NCI-H524 (cell line): Measurements from ENCODE around the gene LRRIQ4.
A peak's percentile ranks its signal among the peaks of the same experiment; 100 is the strongest.

Experiments
- DNase-seq, 2 experiments: peaks; one replicate each; lab custom pipeline; 2025; lab: John Stamatoyannopoulos, UW

Gene LRRIQ4

DNA sequence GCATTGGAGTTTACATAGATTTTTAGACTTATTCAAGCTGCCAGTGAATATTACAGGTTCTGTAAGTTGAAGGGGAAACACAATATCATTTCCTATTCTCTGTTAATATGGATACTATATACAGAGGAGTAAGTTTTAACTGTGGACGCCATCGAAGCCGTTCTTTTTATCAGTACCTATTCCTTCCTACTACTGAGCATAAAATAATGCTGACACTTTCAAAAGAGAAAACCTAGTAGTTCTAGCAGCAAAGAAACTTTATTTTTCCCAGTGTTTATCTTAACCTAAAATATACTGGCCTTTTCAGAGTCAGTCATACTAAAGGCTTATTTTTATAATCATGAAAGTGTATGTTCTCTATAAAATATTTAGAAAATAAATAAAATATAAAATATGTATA, 42.8 kb downstream of the LRRIQ4 start:
- no peak for DNase-seq

DNA sequence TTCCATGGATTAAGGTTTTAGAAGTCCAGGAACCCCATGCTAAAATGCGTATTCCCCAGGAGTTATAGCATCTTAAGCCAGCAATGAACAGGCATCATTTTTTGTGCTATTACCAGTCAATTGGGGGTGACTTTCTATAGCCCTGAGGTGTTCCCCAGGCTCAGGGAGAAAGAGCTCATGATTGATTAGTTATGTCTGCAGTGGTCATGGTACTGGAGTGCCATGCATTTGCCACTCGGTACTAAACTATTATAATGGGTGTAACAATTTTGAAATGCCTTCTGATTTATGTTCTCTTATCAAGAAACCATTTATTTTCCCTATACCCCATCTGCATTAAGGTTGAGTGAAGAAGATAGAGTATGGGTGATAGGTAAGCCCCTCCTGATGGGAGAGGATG, 45.1 kb downstream of the LRRIQ4 start:
- DNase-seq: no peak

DNA sequence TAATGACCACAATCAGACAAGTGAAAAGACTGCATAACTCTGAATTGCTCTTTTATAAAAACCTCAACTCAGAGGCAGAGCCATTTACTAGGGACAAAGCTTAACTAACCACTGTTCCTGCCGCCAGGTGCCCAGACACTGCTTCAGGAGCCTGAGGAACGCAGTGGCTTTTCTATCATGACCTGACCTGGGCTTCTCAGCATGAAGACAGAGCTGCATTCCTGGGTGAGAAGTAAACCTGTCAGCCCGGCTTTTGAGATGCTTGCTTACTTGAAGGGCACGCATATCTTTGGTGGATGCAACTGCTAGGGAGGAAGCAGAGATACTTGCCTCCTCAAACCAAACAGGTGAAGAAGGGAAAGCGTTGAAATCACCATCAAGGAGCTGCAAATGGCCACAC, 49.2 kb downstream of the LRRIQ4 start:
- no peak for DNase-seq

DNA sequence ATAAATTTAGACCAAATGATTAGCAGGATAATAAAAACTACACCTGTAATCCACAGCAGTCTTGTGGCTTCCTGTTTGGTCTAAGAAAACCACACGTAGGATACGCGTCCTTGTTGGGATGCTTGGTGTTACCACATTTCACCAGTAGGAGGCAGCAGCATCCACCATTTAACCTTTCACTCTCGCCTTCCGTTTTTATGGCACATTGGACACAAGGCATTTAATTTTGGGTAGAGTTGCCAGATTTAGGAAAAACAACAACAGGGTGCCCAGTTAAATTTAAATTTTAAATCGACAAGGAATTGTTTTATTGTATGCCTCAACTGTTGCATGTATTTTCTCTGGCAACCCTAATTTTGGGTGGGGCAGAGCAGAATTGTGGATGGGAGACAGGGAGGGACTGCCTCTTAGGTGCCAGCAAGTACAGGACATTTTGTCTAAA, 50.8 kb downstream of the LRRIQ4 start:
- DNase-seq: peak; percentile 53 to 80

DNA sequence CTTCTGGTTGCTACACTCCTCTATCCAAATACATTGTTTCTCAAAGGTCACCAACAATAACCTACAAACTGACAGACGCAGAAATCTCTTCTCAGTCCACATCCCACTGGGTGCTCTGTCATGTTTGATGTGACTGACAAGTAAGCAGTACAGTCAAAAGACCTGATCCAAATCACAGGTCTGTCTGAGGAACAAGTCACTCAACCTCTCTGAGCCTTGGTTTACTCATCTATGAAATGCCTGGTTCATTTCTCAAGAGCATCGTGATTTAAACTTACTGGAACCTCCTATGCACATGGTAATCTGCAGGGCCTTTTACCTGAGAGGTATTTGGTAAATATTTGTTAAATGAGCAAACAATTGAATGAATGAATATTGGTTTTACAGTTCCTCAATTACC, 51.6 kb downstream of the LRRIQ4 start:
- no peak for DNase-seq

DNA sequence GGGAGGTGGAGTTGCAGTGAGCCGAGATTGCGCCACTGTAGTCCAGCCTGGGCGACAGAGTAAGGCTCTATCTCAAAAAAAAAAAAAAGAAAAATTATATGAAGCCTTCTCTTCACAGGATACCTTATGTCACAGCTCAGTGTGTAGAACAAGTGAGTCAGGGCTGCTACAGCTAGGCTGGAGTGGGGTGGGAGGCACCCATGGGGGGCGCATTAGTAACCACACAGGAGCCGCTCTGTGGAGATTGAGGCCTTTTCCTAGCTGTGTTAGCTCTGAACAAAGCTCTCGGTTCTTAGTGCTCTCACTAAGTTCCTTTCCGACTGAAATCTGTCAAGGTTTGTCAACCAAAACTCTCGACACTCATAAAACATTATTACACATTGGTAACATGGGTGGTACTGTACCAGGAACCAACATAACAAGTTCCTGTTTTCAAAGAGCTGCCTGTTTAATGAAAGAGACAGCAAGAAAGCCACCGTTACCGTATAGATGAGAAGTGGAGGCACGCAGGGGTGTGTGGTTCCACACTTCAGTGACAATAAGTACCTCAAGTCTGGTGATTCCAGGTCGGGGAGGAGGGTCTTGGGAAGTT, 52.6 kb downstream of the LRRIQ4 start:
- DNase-seq: no peak

DNA sequence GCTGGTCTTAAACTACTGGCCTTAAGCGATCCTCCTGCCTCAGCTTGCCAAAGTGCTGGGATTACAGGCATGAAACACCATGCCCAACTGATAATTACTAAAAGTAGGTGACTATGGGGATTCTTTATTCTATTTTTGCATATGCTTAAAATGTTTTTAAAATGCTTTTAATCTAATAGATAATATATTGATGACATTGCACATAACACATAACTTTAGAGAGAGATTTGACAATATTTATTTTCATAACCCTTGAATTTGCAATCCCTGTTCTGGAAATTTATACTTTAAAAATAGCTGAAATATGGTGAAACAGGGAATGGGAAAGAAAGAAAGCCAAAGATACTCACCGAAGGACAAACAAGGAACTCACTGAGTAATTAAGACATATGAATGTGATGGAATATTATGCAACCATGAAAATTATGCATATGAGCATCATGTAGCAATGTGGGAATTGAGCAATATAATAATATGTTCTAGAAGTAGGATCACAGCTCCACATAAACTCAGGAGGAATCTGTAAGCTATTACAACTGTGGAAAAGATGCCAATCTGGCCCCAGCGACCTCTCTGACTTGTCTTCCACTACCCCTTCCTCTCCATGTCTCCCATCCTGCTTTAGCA, 55.0 kb downstream of the LRRIQ4 start:
- DNase-seq: no peak

DNA sequence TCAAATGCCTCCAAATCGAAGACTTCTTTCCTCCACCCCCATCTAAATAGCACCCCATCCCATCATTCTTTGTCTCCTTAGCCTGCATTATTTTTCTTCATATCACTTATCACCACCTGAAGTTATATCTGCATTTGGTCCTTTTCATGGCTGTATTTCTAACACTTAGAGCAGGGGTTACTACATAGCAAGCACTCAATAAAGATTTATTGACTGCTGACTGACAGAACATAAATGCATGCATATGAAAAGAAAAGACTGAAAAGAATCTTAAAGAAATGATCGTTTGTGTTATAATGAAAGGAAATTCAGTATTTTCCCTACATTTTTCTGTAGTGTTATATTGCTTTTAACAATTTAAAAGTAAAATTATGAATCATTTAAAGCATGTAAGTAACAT, 55.7 kb downstream of the LRRIQ4 start:
- DNase-seq: no peak

DNA sequence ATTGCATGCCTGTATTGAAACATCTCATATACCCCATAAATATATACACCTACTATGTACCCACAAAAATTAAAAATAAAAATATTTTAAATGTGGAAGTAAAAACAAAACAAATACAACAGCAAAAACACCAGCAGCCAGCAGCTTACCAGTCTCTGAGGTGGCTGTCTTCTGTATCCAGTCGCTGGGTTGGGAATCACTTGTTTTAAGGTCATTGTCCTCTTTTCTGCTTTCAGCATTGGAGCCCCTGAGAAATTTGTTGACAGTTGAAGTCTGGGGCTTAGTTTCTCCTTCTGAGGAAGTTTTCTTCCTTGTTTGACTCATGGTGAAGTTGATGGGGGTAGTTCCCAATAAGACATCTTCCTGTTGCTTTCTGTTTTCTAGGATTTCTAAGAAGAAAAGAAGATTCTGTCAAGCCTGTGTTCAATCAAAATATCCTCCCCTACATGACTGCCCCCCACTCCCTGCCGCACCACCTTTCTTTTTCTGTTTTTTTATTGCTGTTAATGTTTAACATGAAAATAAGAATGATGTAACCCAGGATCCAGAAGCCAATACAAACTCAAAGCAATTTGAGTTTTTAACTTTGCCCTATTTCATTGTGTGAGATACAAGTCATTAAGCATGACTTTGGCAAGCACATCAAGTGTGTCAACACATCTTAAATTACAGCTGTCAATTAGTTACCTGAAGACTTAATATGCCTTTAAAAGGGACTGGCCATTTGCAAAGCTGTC, 57.0 kb downstream of the LRRIQ4 start, which contains the start of gene LRRC31:
Gene LRRC31 (minus strand): TSS at position 452 of the 737 bp plus-strand sequence. CDS start 128 bp downstream, at position 324.
- DNase-seq: no peak

DNA sequence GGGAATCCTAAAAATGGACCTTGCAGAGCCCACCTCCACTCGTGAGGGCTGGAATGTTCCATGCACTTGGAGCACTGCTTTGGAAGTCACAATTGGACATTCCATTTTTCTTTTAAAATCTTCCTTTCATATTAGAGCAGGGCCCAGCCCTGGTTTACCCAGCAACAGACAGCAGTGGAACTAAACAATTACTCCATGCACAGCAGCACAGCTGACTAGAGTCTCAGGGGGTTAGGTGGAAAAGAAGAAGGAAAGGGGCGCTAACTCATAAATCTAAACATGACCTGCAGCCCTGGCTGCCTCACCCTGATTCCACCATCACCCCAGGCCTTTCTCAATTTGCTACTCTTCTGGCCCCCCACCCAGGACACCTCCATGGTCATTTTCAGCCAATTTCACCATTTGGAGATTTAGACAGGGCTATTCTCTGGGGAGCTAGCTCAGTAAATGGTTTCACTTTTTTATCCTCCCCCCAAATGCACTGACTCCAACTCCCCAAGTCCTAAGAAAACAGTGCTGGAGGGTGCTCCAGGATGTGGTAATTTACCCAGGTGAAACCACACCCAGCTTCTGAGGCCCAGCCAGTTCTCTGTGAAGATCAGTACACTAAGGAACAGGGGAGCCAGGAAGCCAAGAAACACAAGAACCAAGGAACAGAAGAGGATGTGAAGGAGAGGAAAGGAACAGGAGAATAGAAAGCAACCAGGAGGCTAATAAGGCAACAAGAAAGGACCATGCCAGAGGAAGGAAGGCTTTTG, 58.6 kb downstream of the LRRIQ4 start:
- no peak for DNase-seq

DNA sequence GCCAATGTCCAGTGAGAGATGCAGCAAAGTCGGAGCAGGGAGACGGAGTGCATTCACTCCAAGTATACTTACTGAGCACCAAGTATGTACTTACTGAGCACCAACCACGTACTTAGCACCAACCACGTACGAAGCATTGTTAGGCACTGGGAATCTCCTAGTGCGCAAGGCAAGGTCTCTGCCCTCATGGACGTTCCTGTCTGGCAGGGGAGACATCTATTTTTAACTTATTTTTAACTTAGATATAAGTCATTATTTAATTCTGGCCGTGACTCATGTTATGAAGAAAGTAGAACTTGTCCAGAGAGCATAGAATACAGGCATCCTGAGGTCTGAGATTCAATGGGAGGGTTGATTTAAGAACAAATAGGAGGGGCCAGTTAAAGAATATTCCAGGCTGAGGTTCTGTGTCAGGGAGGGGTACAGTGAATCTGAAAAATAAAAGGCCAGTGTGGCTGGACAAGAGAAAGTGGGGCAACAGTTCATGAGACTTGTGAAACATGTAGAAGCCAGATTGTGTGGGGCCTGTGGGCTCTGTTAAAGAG, 66.4 kb downstream of the LRRIQ4 start:
- DNase-seq: no peak

DNA sequence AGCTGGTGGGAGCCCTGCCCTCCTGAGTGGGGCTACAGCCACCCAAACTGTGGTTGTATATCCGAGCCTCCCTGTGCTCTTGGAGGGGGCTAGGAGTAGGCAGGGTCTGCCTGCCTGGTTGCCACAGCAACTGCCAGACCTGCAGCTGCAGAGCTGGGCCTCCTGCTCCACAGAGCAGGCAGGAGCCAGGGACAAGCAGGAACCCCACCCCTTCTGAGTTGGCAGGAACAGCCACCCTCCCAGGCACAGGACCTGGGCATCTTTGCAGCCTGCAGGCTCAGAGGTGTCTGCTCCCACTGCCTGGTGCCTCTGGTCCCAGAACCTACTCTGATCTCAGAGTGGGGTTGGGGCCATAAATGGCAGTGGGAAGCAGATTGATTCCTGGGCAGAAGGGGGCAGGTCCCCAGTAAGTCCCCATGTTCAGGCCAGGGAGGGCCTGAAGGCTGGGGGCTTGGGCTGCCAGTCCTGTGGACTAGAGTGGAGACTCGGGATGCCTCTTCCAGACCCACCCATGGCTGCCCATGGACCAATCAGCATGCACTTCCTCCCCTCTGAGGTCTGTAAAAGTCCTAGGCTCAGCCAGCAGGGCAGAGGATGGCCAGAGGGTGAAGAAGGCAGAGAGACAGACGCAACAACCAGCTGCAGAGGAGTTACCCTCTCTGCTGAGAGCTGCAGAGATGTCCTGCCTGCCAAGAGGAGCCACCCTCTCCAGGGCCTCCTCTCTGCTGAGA, 67.3 kb downstream of the LRRIQ4 start:
- no peak for DNase-seq

DNA sequence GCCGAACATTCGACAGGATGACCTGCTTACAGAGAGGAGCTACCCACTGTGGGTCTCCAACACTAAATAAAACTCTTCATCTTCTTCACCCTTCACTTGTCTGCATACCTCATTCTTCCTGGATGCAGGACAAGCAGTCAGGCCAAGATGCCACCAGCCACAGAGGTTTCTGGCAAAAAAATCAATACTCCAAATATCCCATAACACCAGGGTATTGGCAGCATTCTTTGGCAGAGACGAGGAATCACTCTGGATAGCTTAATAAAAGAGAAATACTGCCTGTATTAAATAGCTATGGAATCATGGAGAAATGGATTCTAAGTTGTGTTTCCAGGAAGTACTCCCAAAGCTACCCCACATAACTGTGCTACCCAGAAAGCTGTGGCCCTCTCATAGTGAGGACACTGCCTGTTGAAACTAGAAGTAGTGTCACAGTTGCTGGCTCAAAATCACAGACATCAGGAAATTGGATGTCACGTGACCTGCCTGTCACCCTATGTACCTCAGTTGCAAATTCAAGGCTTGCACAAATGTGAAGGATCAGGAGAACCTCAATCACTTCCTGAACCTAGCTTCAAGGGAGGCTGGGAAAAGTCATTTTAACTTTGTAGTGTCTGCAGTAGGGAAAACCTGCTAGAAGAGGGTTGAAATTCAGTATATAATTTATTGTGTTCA, 68.0 kb downstream of the LRRIQ4 start:
- no peak for DNase-seq

DNA sequence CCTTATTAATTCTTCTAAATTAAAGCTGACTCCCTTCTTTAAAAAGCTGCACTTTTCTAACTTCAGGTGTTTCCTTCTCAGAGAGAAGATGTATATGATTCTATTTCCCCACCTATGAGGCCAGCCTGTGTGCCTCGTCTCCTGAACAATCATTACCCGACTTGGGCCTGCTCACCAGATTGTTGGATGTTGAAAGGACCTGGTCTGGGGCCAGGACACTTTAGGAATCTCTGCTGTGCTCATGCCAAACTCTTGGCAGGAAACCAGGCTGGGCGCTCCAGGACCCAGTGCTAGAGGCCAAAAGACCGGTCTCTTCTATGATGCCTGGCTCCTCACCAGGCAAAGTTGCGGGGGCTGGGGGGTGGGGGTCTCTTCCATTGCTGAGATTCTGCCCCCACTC, 74.0 kb downstream of the LRRIQ4 start:
- no peak for DNase-seq
